ENCODE data around the gene ATM.

ATM gene

DNA sequence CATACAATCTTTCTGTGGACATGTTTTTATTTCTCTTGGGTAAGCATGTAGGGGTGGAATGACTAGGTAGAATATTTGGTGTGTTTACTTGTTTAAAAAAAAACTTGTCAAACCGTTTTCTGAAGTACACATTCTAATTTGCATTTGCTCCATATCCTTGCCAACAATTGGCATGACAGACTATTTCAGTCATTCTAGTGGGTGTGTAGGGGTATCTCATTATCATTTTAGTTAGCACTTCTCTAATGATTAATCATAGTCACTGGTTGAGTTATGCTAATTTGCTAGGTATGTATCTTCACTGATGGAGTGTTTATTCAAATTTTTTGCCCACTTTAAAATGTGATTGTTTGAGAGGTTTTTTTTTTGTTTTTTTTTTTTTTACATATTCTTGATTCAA is 180.2 kb downstream of the ATM start:
- no peaks in the 10 kb centered on the region for H3K36me3 ChIP-seq (ENCODE audit: insufficient read depth, low read length)
- no peaks in the 10 kb centered on the region for H3K27me3 ChIP-seq (ENCODE audit: insufficient read depth, low read length, poor library complexity, severe bottlenecking)
- H3K79me2 ChIP-seq (ENCODE audit: insufficient read depth, low read length) = no peaks in the 10 kb centered on the region
- H3F3A ChIP-seq (ENCODE audit: low read depth) = no peaks in the 10 kb centered on the region
- H2AFZ ChIP-seq (ENCODE audit: low read length) = no peak overlapping the region
- no peak overlapping the region for H3K9ac ChIP-seq (ENCODE audit: low read depth, low read length, poor library complexity, severe bottlenecking)
- no peak overlapping the region for H3K4me3 ChIP-seq (ENCODE audit: low read length, poor library complexity, severe bottlenecking)
- H3K4me2 ChIP-seq (ENCODE audit: low read depth, low read length, poor library complexity, severe bottlenecking) = no peak overlapping the region
- no peaks in the 10 kb centered on the region for H3K9me3 ChIP-seq (ENCODE audit: insufficient read depth, low read depth, low read length)
- H3K9me2 ChIP-seq (replicated peaks; ENCODE audit: low read depth, low read length) = no peaks in the 10 kb centered on the region
- TF ChIP-seq, protein P1, sequence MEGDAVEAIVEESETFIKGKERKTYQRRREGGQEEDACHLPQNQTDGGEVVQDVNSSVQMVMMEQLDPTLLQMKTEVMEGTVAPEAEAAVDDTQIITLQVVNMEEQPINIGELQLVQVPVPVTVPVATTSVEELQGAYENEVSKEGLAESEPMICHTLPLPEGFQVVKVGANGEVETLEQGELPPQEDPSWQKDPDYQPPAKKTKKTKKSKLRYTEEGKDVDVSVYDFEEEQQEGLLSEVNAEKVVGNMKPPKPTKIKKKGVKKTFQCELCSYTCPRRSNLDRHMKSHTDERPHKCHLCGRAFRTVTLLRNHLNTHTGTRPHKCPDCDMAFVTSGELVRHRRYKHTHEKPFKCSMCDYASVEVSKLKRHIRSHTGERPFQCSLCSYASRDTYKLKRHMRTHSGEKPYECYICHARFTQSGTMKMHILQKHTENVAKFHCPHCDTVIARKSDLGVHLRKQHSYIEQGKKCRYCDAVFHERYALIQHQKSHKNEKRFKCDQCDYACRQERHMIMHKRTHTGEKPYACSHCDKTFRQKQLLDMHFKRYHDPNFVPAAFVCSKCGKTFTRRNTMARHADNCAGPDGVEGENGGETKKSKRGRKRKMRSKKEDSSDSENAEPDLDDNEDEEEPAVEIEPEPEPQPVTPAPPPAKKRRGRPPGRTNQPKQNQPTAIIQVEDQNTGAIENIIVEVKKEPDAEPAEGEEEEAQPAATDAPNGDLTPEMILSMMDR (conservative IDR thresholded peaks at IDR 0.05; ENCODE audit: low read length) = no peak
- TF ChIP-seq EZH2phosphoT487 (IDR thresholded peaks at IDR 0.05; ENCODE audit: borderline replicate concordance) = no peak
- no peaks in the 10 kb centered on the region for H4K20me1 ChIP-seq (ENCODE audit: insufficient read depth, low read length, poor library complexity, severe bottlenecking)
- no peaks in the 10 kb centered on the region for H3K4me1 ChIP-seq (ENCODE audit: insufficient read depth, low read length, poor library complexity, severe bottlenecking)

GRCh38 chr11:108405706-108406105 is 182.8 kb downstream of the ATM start:
- H3K36me3 ChIP-seq (ENCODE audit: insufficient read depth, low read length) = no peaks in the 10 kb centered on the region
- TF ChIP-seq, protein P1 (conservative IDR thresholded peaks at IDR 0.05; ENCODE audit: low read length) = no peak
- no peaks in the 10 kb centered on the region for H3K27me3 ChIP-seq (ENCODE audit: insufficient read depth, low read length, poor library complexity, severe bottlenecking)
- H3K4me3 ChIP-seq (ENCODE audit: low read length, poor library complexity, severe bottlenecking) = no peak overlapping the region
- no peak overlapping the region for H3K4me2 ChIP-seq (ENCODE audit: low read depth, low read length, poor library complexity, severe bottlenecking)
- no peaks in the 10 kb centered on the region for H3K9me3 ChIP-seq (ENCODE audit: insufficient read depth, low read depth, low read length)
- no peaks in the 10 kb centered on the region for H3K79me2 ChIP-seq (ENCODE audit: insufficient read depth, low read length)
- no peaks in the 10 kb centered on the region for H4K20me1 ChIP-seq (ENCODE audit: insufficient read depth, low read length, poor library complexity, severe bottlenecking)
- H3K9ac ChIP-seq (ENCODE audit: low read depth, low read length, poor library complexity, severe bottlenecking) = no peak overlapping the region
- no peak overlapping the region for H2AFZ ChIP-seq (ENCODE audit: low read length)
- H3K9me2 ChIP-seq (replicated peaks; ENCODE audit: low read depth, low read length) = no peaks in the 10 kb centered on the region
- H3F3A ChIP-seq (ENCODE audit: low read depth) = no peaks in the 10 kb centered on the region
- no peaks in the 10 kb centered on the region for H3K4me1 ChIP-seq (ENCODE audit: insufficient read depth, low read length, poor library complexity, severe bottlenecking)

DNA sequence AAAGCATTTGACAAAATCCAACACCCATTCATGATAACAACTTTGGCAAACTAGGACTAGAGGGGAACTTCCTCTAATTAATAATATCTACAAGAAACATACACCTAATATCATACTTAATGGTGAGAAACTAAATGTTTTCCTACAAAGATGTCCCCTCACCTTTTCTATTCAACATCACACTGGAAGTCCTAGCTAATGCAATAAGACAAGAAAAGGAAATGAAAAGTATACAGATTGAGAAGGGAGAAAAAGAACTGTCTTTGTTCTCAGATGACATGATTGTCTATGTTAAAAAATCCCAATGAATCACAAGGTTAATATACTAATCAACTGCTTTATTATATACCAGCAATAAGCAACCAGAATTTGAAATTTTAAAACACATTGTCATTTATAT is 192.1 kb downstream of the ATM start:
- no peaks in the 10 kb centered on the region for H3F3A ChIP-seq (ENCODE audit: low read depth)
- TF ChIP-seq, protein P1 (conservative IDR thresholded peaks at IDR 0.05; ENCODE audit: low read length) = no peak
- TF ChIP-seq EZH2phosphoT487 (IDR thresholded peaks at IDR 0.05; ENCODE audit: borderline replicate concordance) = no peak

More for the DNA sequence above, 192.1 kb downstream of the ATM start:
- no peaks in the 10 kb centered on the region for H4K20me1 ChIP-seq (ENCODE audit: insufficient read depth, low read length, poor library complexity, severe bottlenecking)
- no peaks in the 10 kb centered on the region; the same call in 1 of the 2 replicates for H3K9me3 ChIP-seq (ENCODE audit: insufficient read depth, low read depth, low read length)
- no peak overlapping the region for H2AFZ ChIP-seq (ENCODE audit: low read length)
- no peaks in the 10 kb centered on the region for H3K36me3 ChIP-seq (ENCODE audit: insufficient read depth, low read length)
- no peak overlapping the region for H3K4me3 ChIP-seq (ENCODE audit: low read length, poor library complexity, severe bottlenecking)
- H3K9ac ChIP-seq (ENCODE audit: low read depth, low read length, poor library complexity, severe bottlenecking) = no peak overlapping the region
- H3K79me2 ChIP-seq (ENCODE audit: insufficient read depth, low read length) = no peaks in the 10 kb centered on the region
- no peaks in the 10 kb centered on the region for H3K4me1 ChIP-seq (ENCODE audit: insufficient read depth, low read length, poor library complexity, severe bottlenecking)
- H3K4me2 ChIP-seq (ENCODE audit: low read depth, low read length, poor library complexity, severe bottlenecking) = no peak overlapping the region
- no peaks in the 10 kb centered on the region for H3K27me3 ChIP-seq (ENCODE audit: insufficient read depth, low read length, poor library complexity, severe bottlenecking)
- no peaks in the 10 kb centered on the region for H3K9me2 ChIP-seq (replicated peaks; ENCODE audit: low read depth, low read length)

All from Loucy (cell line).